ENCODE data around the gene TAS2R7. TPM values are rescaled to one million over a fixed set of nuclear protein-coding genes. Genes with fewer than 3 reads are reported as not detected.

TAS2R7 gene
- total RNA-seq, 1 experiment from 2014 or later = not detected

DNA sequence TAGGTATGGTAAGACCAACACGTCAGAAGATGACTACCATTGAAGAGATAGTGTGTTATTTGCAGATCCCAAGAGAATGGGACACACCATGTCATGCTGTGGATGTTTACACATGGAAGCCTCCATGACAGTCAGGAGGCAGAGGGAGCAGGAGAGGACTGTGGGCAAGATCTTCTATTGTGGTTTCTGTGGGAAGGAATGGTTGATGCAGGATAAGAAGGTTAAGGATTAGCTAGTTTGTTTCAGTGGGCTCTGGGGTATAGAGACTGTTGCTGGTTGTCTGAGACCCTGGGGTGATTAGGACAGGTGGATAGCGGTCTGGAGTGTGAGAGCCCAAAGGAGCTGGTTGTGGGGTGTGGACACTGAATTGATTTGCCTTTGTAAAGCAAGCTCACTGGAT, 23.3 kb downstream of the TAS2R7 start:
- no TSS peak for BruUV-seq (replicated peaks)

GRCh38 chr12:10771132-10771733, 31.2 kb downstream of the TAS2R7 start:
- peaks cover 3% of the 10 kb centered on the region; the same call in 1 of the 2 replicates for H3K27me3 ChIP-seq (replicated peaks; ENCODE audit: control insufficient read depth, insufficient read depth, low read length)
- Mint-ChIP-seq H3K4me3 (ENCODE audit: unreplicated experiment) (no peak overlapping the region), H3K9me3 (ENCODE audit: unreplicated experiment) (no peaks in the 10 kb centered on the region), H3K4me1 (ENCODE audit: low read depth, unreplicated experiment) (no peaks in the 10 kb centered on the region), H3K36me3 (ENCODE audit: insufficient read depth, unreplicated experiment) (no peaks in the 10 kb centered on the region), H3K27me3 (ENCODE audit: insufficient read depth, unreplicated experiment) (peaks cover 39% of the 10 kb centered on the region), H3K27ac (ENCODE audit: unreplicated experiment) (no peak overlapping the region)
- peak; percentile 52 to 78 for TF ChIP-seq CTCF (IDR thresholded peaks at IDR 0.05; ENCODE audit: insufficient read depth in 1 of 2, low read depth in 1 of 2, low read length in 1 of 2, severe bottlenecking in 1 of 2, unreplicated experiment in 1 of 2)
- BruUV-seq (replicated peaks) = no TSS peak
- no peak overlapping the region for H3K4me3 ChIP-seq (ENCODE audit: low read depth, low read length)
- no peaks in the 10 kb centered on the region for H3K36me3 ChIP-seq (ENCODE audit: control insufficient read depth, insufficient read depth, low read length)
- H3K9me3 ChIP-seq = no peaks in the 10 kb centered on the region
- no peaks in the 10 kb centered on the region for H3K4me1 ChIP-seq
- CTCF ChIA-PET = interaction anchor here (0.6 to 3.3 kb wide), 15 partner anchors 21 to 1262 kb away, joined by 3 to 34 read pairs (median 4); partner anchors contain the start of gene SMIM10L1
- POLR2A ChIA-PET = no interaction called here
- intact Hi-C loops (cut with micrococcal nuclease; ENCODE audit: unreplicated experiment) = loop anchor here (1.0 to 5.0 kb wide), 6 partner anchors 96 to 736 kb away; no protein-coding TSS in a partner anchor
- peak in 1 of 2 experiments; percentile 43 for DNase-seq

More for the DNA sequence above, 23.3 kb downstream of the TAS2R7 start:
- ChIA-PET POLR2A (no interaction called here), CTCF (interaction anchor here (0.6 kb wide), 1 partner anchor 1298 kb away, joined by 3 read pairs; no protein-coding TSS in a partner anchor)
- no peaks in the 10 kb centered on the region for H3K36me3 Mint-ChIP-seq (ENCODE audit: insufficient read depth, unreplicated experiment)
- peaks cover 8% of the 10 kb centered on the region for H3K4me1 Mint-ChIP-seq (ENCODE audit: low read depth, unreplicated experiment)
- intact Hi-C loops (cut with micrococcal nuclease; ENCODE audit: unreplicated experiment) = no loop called here
- no peak overlapping the region for H3K4me3 Mint-ChIP-seq (ENCODE audit: unreplicated experiment)
- no peak overlapping the region for H3K27ac Mint-ChIP-seq (ENCODE audit: unreplicated experiment)
- 0 out of 2 replicates have a peak, but pooled peaks cover 1% of the 10 kb centered on the region for H3K27me3 ChIP-seq (replicated peaks; ENCODE audit: control insufficient read depth, insufficient read depth, low read length)
- no peak overlapping the region for H3K4me3 ChIP-seq (ENCODE audit: low read depth, low read length)
- no peaks in the 10 kb centered on the region for H3K36me3 ChIP-seq (ENCODE audit: control insufficient read depth, insufficient read depth, low read length)
- H3K27me3 Mint-ChIP-seq (ENCODE audit: insufficient read depth, unreplicated experiment) = peaks cover 11% of the 10 kb centered on the region
- no peak for DNase-seq
- no peaks in the 10 kb centered on the region; the same call in 1 of the 2 replicates for H3K9me3 ChIP-seq
- peaks cover 9% of the 10 kb centered on the region; the same call in 1 of the 2 replicates for H3K4me1 ChIP-seq
- TF ChIP-seq CTCF (IDR thresholded peaks at IDR 0.05; ENCODE audit: insufficient read depth in 1 of 2, low read depth in 1 of 2, low read length in 1 of 2, severe bottlenecking in 1 of 2, unreplicated experiment in 1 of 2) = no peak
- no peaks in the 10 kb centered on the region for H3K9me3 Mint-ChIP-seq (ENCODE audit: unreplicated experiment)

DNA sequence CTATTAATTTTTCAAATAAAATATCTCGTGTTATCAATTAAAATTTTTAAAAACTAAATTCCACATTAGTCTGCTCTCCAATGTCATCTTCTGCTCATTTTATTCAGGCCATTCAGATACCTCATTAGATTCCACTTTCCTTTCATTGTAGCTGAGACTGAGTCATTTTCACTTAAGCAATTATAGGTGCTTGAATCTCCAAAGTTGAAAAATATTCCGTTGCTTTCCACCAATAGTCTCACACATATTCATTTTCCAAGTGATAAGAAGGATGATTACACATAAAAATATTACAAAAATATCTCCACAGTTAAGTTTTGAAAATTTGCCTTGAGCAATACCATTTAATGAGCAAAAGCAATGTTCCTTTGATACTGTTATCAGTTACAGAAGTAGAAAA, 42.8 kb downstream of the TAS2R7 start:
- Mint-ChIP-seq H3K36me3 (ENCODE audit: insufficient read depth, unreplicated experiment) (no peaks in the 10 kb centered on the region), H3K27me3 (ENCODE audit: insufficient read depth, unreplicated experiment) (peaks cover 17% of the 10 kb centered on the region), H3K9me3 (ENCODE audit: unreplicated experiment) (peaks cover 13% of the 10 kb centered on the region), H3K4me3 (ENCODE audit: unreplicated experiment) (no peak overlapping the region), H3K27ac (ENCODE audit: unreplicated experiment) (no peak overlapping the region), H3K4me1 (ENCODE audit: low read depth, unreplicated experiment) (no peaks in the 10 kb centered on the region)
- no peak for DNase-seq
- intact Hi-C loops (cut with micrococcal nuclease; ENCODE audit: unreplicated experiment) = no loop called here
- POLR2A ChIA-PET = no interaction called here
- Histone ChIP-seq H3K36me3 (ENCODE audit: control insufficient read depth, insufficient read depth, low read length) (no peaks in the 10 kb centered on the region), H3K27me3 (replicated peaks; ENCODE audit: control insufficient read depth, insufficient read depth, low read length) (no peaks in the 10 kb centered on the region; the same call in none of the 2 replicates), H3K9me3 (peaks cover 18% of the 10 kb centered on the region), H3K4me1 (no peaks in the 10 kb centered on the region), H3K4me3 (ENCODE audit: low read depth, low read length) (no peak overlapping the region)
- no peak for TF ChIP-seq CTCF (IDR thresholded peaks at IDR 0.05; ENCODE audit: insufficient read depth in 1 of 2, low read depth in 1 of 2, low read length in 1 of 2, severe bottlenecking in 1 of 2, unreplicated experiment in 1 of 2)
- no TSS peak for BruUV-seq (replicated peaks)
- CTCF ChIA-PET = no interaction called here

All from Caco-2 (cell line).